HEK293T (cell line): ENCODE measurements around the gene RAB40B.

Source experiments
- FOXA1 ChIP-seq: fragments of 450-650 bp; IDR thresholded peaks from 2 replicates; pipeline ENCODE4 v1.6.1; 2016; ENCODE audit warnings: mild to moderate bottlenecking
- FOXK2 ChIP-seq: fragments of 450-650 bp; IDR thresholded peaks from 2 replicates; pipeline ENCODE4 v1.6.1; 2016; ENCODE audit warnings: mild to moderate bottlenecking
- FOXM1 ChIP-seq: fragments of 450-650 bp; IDR thresholded peaks from 2 replicates; pipeline ENCODE4 v1.6.1; 2017; ENCODE audit warnings: mild to moderate bottlenecking, borderline replicate concordance
- HDGF ChIP-seq: fragments of 450-650 bp; IDR thresholded peaks from 2 replicates; pipeline ENCODE4 v1.6.1; 2017; ENCODE audit warnings: antibody characterized with exemption, borderline replicate concordance
- L3MBTL2 ChIP-seq: fragments of 450-650 bp; conservative IDR thresholded peaks from 2 replicates; pipeline ENCODE4 v1.6.1; 2016; ENCODE audit warnings: mild to moderate bottlenecking
- NFRKB ChIP-seq: fragments of 450-650 bp; IDR thresholded peaks from 2 replicates; pipeline ENCODE4 v1.6.1; 2016; ENCODE audit warnings: mild to moderate bottlenecking, moderate library complexity
- SP1 ChIP-seq: fragments of 450-650 bp; IDR thresholded peaks from 2 replicates; pipeline ENCODE4 v1.6.1; 2017
- ZNF384 ChIP-seq: fragments of 450-650 bp; IDR thresholded peaks from 2 replicates; pipeline ENCODE4 v1.6.1; 2016

DNA sequence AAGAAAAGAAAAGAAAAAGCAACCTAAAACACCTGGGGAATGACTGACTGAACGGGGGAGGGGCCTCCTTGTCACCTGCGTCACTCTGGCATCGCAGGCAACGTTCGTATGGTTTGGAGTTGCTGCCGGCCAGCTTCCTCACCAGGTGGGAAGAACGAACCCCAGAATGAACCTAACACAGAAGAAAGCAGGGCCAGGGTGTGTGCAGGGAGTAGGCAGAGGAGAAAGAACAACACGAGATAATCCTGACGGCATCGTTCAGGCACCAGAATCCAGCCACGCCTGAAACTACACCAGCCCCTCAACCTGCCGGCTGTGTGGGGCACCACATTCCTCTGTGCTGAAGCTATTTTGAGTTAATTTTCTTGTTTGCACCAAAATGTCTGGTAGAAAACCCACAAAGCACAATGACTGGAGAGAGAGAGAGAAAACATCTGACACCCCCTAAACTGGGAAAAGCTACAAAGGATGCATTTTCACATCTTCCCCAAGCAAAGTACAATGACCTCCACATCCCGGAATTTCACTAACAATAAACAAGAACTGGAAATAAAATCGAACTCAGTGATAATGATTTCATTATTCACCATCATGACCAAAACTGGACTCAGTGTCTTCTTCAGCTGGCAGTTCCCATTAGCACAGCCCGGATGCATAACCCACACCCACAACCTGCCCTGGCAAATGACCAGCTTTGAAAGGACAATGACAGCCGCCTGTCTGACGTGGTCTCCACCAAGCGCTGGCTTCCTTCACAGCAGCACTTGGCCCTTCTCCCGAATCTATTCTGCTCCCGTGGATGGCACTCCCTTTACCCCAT is 23.6 kb downstream of the RAB40B start:
- no peak for TF ChIP-seq FOXK2
- TF ChIP-seq HDGF = no peak
- no peak for TF ChIP-seq ZNF384
- TF ChIP-seq NFRKB = no peak
- no peak for TF ChIP-seq SP1
- no peak for TF ChIP-seq L3MBTL2
- no peak for TF ChIP-seq FOXA1
- no peak for TF ChIP-seq FOXM1
